HG03159 (cell line): ENCODE measurements around the gene SUB1.

Experiments used
- ATAC-seq: cut with Tn5 transposase; IDR thresholded peaks from one replicate; pipeline ENCODE4 v1.9.1; 2021; ENCODE audit warnings: mild to moderate bottlenecking, moderate library complexity; ENCODE audit not compliant: unreplicated experiment

Gene SUB1

DNA sequence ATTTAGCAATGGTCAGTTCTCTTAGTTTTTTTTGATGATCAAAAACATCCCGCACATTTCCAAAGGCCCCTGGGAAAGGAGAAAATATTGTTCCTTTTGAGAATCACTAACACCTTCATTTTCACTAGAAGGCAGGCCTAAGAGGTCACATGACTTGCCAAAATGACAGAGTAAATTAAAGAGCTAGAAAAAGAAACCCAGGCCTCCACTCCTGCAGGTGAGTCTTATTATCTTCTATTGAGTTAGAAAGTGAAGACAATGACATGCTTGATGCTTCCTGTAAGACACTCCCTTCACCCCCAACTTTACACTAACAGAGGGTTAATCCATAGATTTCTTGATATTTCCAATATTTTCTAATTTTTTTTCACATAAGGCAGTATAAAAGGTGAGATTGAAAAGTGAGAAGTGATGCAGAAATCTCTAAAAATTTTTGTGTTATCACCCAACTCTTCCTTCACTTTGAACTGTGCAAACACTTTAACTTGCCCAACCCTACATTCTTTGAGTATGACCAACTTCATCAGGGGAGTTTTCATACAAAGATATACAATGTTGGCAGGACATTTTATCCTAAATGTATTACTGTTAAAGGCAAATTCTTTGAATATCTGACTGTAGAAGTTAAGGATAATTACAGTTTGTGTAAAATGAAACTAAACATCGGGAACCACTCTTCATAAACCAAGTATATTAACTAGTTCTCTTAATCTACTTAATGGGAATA is 57.1 kb downstream of the SUB1 start:
- no peak for ATAC-seq

DNA sequence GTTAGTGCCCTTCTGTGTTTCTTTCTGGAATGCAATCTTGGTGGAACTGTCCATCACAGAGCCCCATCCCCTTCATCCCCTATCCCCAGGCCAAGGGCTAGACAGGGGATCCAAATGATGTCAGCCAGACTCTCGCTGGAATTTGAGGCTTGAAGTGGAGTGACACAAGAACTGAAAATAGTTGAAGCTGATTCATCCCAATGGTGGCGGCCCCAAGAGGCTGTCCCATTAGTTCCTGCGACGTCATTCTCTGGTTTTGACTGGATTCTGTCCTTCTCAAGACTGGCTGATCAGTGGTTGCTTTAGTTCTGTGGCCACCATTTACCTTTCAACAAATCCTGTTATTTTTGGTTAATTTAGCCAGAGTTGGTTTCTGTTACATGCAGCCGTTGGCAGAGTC is 59.9 kb downstream of the SUB1 start:
- no peak for ATAC-seq

DNA sequence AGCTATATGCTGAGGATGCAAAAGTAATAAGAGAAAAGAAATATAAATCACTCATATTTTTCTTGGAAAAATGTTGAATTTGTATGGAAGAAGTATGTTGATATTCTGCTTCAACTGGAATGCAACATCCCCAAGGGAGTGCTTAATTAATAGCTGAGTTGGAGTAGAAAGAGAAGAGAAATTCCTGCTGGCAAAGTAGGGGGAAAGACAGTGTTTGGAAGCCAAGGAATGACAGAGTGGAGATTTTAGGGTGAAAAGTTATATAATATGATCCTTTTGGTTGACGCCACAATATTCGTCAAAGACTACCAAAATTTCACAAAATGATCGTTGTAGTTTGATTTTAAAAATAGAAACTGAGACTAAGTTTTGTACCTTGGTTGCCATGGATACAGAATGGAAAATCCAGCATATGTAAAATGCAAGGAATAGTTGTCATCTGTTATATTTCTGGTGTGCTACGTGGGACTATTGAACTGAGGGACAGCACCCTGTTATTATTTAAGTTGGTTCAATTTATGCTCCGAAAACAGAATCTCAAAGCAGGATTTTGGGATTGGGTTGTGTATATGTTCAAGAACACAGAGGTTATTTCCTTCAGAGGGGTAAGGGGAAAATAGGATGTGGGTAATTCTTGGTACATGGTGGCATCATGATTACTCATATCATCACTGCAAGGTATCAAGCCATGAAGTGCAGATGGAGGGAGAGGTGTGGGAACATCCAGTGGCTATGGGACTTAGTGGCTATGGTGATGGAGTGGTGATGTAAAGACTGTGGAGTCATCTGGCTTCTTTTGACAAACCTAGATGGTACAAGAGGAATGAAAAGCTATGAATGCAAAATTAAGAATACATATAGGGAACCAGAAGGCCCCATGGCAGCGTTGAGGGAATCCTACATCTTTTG is 61.0 kb downstream of the SUB1 start:
- ATAC-seq: no peak

DNA sequence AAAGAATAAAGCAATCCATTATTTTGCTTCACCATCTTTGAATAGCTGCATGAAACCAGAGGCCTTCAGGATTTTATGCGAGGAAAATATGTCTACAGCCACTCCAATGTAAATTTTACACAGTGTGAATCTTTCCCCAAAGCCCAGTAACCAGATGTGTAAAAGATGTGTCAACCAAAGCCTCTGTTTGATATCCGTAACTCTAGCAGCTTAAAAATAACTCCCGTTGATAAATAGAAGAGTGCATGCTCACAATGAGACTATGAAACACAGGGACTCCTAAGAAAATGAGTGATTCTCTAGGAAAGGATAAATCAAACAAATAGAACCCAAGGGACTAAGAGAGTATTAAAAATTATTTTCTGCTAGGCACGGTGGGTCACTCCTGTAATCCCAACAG is 65.7 kb downstream of the SUB1 start:
- ATAC-seq: no peak

DNA sequence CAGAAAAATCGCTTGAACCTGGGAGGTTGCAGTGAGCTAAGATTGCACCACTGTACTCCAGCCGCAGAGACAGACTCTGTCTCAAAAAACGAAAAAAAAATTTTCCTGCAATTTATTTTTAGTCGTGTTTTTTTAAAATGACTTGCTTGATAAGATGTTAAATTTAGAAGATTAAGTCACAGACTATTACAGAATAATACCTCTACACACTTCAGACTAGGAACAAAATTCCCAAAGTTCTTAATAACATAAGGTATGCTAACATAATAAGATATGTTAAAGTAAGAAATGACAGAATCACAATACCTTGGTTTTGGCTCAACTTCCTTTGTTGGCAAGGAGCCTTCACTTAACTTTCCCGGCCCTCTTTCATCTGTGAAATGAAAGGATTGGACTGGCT is 66.3 kb downstream of the SUB1 start:
- ATAC-seq: no peak
